Sigmoid colon (tissue), 7 donors: Measurements from ENCODE around the gene ADARB2. TPM values are rescaled to one million over a fixed set of nuclear protein-coding genes. Genes with fewer than 3 reads are reported as not detected.
"Not testable (repeated sequence)": the region's sequence is repeated elsewhere in the genome, so short reads cannot be mapped to it uniquely, and the experiment has no call there.

Experiments used
- DNase-seq: peaks from one replicate; pipeline ENCODE4 v3.0.0-alpha.2; 2019
- H3K27ac ChIP-seq, 4 donors: fragments of 200-600 bp; sonication (generic); one replicate each; pipeline ENCODE4 v1.5.1; 2016 to 2019; ENCODE audit warnings: mild to moderate bottlenecking in 1 of 4
- H3K27me3 ChIP-seq, 3 donors: fragments of 200-600 bp; sonication (generic); one replicate each; pipeline ENCODE4 v1.5.1; 2019; ENCODE audit warnings: mild to moderate bottlenecking in 1 of 3
- H3K36me3 ChIP-seq, 4 donors: fragments of 200-600 bp; sonication (generic); one replicate each; pipeline ENCODE4 v1.5.1; 2016 to 2019
- H3K4me1 ChIP-seq, 4 donors: fragments of 200-600 bp; sonication (generic); one replicate each; pipeline ENCODE4 v1.5.1; 2017 to 2019
- H3K4me3 ChIP-seq, 4 donors: fragments of 200-600 bp; sonication (generic); one replicate each; pipeline ENCODE4 v1.5.1; 2017 to 2019; ENCODE audit warnings: mild to moderate bottlenecking in 2 of 4, moderate library complexity in 1 of 4
- H3K9me3 ChIP-seq, 4 donors: fragments of 200-600 bp in 3 of 4; sonication (generic) in 3 of 4; one replicate each; pipeline versions ENCODE4 v1.5.1 to v1.6.1; 2013 to 2019
- EP300 ChIP-seq, 4 donors: sonication (generic); formaldehyde crosslinking; IDR thresholded peaks; one replicate each; pipeline ENCODE4 v1.6.1; 2017; ENCODE audit warnings: antibody characterized with exemption in 4 of 4
- POLR2A ChIP-seq, 2 donors: fragments of 450-650 bp; IDR thresholded peaks; one replicate each; pipeline ENCODE4 v1.6.1; 2016; ENCODE audit warnings: antibody characterized with exemption in 2 of 2, mild to moderate bottlenecking in 2 of 2, moderate library complexity in 2 of 2
- POLR2AphosphoS5 ChIP-seq, 4 donors: sonication (generic); formaldehyde crosslinking; IDR thresholded peaks; one replicate each; pipeline ENCODE4 v1.6.1; 2017; ENCODE audit warnings: antibody characterized with exemption in 4 of 4
- WGBS, 2 donors: extraction: QIAGEN DNeasy Blood & Tissue Kit; methylation state at CpG; one replicate each; pipeline ENCODE4 v1.1.7; 2013; 5-methylcytosine and 5-hydroxymethylcytosine counted together
- intact Hi-C: fragments of 100-400 bp; cut with DNase I; formaldehyde crosslinking; loops from one replicate; pipeline ENCODE4 v1.15.1; 2023
- polyA plus RNA-seq, 3 donors: library from polyadenylated mRNA; stranded (reverse); fragments of 200-250 nt; gene quantifications; one replicate each; pipeline ENCODE4 v1.2.3, GENCODE V29; 2013
- total RNA-seq, 4 donors: library from RNA; depleted of rRNA; stranded (reverse); fragments of >200 nt; gene quantifications; one replicate each; pipeline ENCODE4 v1.1.0, GENCODE V29; 2016
- TF ChIP-seq, protein P1 (sequence below), 4 experiments: fragments of 450-650 bp in 3 of 4; fragments of 200-600 bp in 1 of 4; IDR thresholded peaks; one replicate each; pipeline ENCODE4 v1.5.1; 2016 to 2019; ENCODE audit warnings: antibody characterized with exemption in 4 of 4, mild to moderate bottlenecking in 3 of 4, moderate library complexity in 2 of 4
- donor health status: healthy with polysubstance abuse.
- donor health status: Bipolar disorder and iron deficiency.
- donor health status: healthy.

ADARB2 gene
- total and polyA plus RNA-seq, 7 donors = 0.60 to 5.9 (median 3.5) TPM; not detected in 1

DNA sequence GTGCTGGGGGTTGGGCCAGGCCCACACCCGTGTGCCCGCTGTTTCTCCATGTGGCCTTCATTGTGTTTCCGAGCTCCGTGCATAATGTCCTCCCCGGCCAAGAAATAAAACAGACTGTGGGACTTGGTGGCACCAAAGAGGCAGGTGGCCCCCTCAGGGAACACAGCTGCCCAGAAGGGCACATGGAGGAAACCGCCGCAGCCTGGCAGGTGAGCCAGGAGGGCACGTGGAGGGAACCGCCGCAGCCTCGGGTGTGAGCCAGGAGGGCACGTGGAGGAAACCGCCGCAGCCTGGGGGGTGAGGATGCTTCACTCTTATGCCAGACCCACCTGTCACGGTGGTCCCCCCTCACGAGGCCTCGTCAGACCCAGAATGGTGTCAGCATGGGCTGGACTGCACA lies 392.5 kb downstream of the ADARB2 start:
- Histone ChIP-seq H3K4me3 (no peak overlapping the region), H3K4me1 (no peaks in the 10 kb centered on the region), H3K27me3 (no peaks in the 10 kb centered on the region), H3K27ac (no peak overlapping the region), H3K9me3 (no peaks in the 10 kb centered on the region), H3K36me3 (no peaks in the 10 kb centered on the region)
- intact Hi-C loops = no loop called here
- DNase-seq = no peak
- WGBS, 2 donors = 84 to 85% methylated on average over 17 of the region's 17 CpGs
- TF ChIP-seq, protein P1, sequence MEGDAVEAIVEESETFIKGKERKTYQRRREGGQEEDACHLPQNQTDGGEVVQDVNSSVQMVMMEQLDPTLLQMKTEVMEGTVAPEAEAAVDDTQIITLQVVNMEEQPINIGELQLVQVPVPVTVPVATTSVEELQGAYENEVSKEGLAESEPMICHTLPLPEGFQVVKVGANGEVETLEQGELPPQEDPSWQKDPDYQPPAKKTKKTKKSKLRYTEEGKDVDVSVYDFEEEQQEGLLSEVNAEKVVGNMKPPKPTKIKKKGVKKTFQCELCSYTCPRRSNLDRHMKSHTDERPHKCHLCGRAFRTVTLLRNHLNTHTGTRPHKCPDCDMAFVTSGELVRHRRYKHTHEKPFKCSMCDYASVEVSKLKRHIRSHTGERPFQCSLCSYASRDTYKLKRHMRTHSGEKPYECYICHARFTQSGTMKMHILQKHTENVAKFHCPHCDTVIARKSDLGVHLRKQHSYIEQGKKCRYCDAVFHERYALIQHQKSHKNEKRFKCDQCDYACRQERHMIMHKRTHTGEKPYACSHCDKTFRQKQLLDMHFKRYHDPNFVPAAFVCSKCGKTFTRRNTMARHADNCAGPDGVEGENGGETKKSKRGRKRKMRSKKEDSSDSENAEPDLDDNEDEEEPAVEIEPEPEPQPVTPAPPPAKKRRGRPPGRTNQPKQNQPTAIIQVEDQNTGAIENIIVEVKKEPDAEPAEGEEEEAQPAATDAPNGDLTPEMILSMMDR (IDR thresholded peaks at IDR 0.05) = no peak
- TF ChIP-seq POLR2AphosphoS5 (IDR thresholded peaks at IDR 0.05) (no peak), POLR2A (IDR thresholded peaks at IDR 0.05) (no peak), EP300 (IDR thresholded peaks at IDR 0.05) (no peak)

DNA sequence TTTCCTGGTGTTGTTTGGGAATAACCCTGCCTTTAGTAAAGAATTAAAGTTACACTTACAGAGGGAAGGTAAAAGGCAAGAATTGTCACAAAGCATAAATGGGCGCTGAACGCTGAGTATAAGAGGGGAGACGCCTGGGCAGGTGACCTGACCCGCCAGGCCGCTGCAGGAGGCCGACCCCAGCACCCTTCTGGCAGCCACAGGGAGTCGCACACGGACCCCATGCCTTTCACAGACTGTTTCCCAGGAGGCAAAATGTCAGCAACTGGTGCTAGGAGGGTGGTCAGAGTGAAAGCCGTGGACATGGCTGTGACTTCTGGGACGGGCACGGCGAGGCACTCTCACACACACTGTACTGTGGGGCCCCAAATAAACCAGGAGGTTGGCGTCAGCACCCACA lies 392.9 kb downstream of the ADARB2 start:
- H3K4me3 ChIP-seq = no peak overlapping the region
- H3K27ac ChIP-seq = no peak overlapping the region
- no peaks in the 10 kb centered on the region for H3K4me1 ChIP-seq
- intact Hi-C loops = no loop called here
- no peaks in the 10 kb centered on the region for H3K9me3 ChIP-seq
- no peaks in the 10 kb centered on the region for H3K27me3 ChIP-seq
- DNase-seq = no peak
- TF ChIP-seq POLR2A (IDR thresholded peaks at IDR 0.05) = no peak
- no peak for TF ChIP-seq POLR2AphosphoS5 (IDR thresholded peaks at IDR 0.05)
- TF ChIP-seq, protein P1 (IDR thresholded peaks at IDR 0.05) = no peak
- no peak for TF ChIP-seq EP300 (IDR thresholded peaks at IDR 0.05)
- no peaks in the 10 kb centered on the region for H3K36me3 ChIP-seq
- 93 to 94% methylated on average over 13 of the region's 13 CpGs for WGBS, 2 donors

DNA sequence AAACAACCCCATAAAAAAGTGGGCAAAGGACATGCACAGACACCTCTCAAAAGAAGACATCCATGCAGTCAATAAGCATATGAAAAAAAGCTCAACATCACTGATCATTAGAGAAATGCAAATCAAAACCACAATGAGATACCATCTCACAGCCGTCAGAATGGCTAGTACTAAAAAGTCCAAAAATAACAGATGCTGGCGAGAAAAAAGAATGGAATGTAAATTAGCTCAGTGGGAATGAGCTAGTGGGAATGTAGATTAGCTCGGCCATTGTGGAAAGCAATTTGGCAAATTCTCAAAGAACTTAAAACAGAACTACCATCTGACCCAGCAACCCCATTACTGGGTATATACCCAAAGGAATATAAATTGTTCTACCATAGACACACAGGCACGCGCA lies 394.1 kb downstream of the ADARB2 start:
- intact Hi-C loops = no loop called here
- H3K4me1 ChIP-seq = no peaks in the 10 kb centered on the region
- H3K27ac ChIP-seq = no peak overlapping the region
- 78 to 85% methylated on average over 5 of the region's 5 CpGs for WGBS, 2 donors
- no peak overlapping the region for H3K4me3 ChIP-seq
- no peaks in the 10 kb centered on the region for H3K27me3 ChIP-seq
- no peak for TF ChIP-seq EP300 (IDR thresholded peaks at IDR 0.05)
- no peak for TF ChIP-seq POLR2A (IDR thresholded peaks at IDR 0.05)
- TF ChIP-seq, protein P1 (IDR thresholded peaks at IDR 0.05) = no peak
- no peak for TF ChIP-seq POLR2AphosphoS5 (IDR thresholded peaks at IDR 0.05)
- H3K36me3 ChIP-seq = no peaks in the 10 kb centered on the region
- no peak for DNase-seq
- H3K9me3 ChIP-seq = no peaks in the 10 kb centered on the region

DNA sequence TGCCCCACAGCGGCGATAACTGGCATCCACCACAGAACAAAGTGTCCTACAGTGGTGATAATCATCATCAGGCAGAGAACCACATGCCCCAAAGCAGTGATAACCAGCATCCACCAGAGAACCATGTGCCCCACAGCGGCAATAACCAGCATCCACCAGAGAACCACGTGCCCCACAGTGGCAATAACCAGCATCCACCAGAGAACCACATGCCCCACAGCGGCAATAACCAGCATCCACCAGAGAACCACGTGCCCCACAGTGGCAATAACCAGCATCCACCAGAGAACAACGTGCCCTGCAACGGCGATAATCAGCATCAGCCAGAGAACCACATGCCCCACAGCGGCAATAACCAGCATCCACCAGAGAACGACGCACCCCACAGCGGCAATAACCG lies 396.3 kb downstream of the ADARB2 start:
- H3K27me3 ChIP-seq, H3K9me3 ChIP-seq, H3K27ac ChIP-seq, intact Hi-C loops, H3K4me1 ChIP-seq, H3K4me3 ChIP-seq, H3K36me3 ChIP-seq, DNase-seq: not testable (repeated sequence)
- WGBS, 2 donors = 96% methylated on average over 14 of the region's 14 CpGs

DNA sequence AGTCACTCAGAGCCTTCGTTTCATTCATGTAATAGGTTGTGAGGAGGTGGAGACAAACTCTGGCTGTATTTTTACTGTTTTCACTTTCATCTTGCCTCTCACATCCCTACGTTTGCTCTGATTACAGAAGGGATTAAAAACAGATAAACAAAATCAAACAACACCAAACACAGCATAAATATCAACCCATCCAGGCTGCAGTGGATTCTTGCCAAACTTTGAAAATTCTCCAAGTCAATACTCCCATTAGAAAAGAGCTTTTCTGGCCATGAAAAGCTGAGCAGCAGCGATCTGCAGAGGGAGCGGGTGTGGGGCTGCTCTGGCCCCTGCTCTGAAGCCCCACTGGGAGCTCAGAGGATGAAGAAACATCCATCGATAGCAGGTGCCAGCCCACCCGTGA lies 397.9 kb downstream of the ADARB2 start:
- DNase-seq = no peak
- Histone ChIP-seq H3K27me3 (no peaks in the 10 kb centered on the region), H3K9me3 (no peaks in the 10 kb centered on the region), H3K27ac (no peak overlapping the region), H3K4me3 (no peak overlapping the region), H3K36me3 (no peaks in the 10 kb centered on the region), H3K4me1 (no peaks in the 10 kb centered on the region)
- intact Hi-C loops = no loop called here
- TF ChIP-seq POLR2A (IDR thresholded peaks at IDR 0.05) = no peak
- no peak for TF ChIP-seq EP300 (IDR thresholded peaks at IDR 0.05)
- TF ChIP-seq, protein P1 (IDR thresholded peaks at IDR 0.05) = no peak
- TF ChIP-seq POLR2AphosphoS5 (IDR thresholded peaks at IDR 0.05) = no peak
- 63 to 75% methylated on average over 6 of the region's 6 CpGs for WGBS, 2 donors
